Nephron (organoid): ENCODE data around the gene ANKRD44.

Experiments used
- H3K27ac Mint-ChIP-seq, 3 experiments: 2 replicates each; pipeline ENCODE4 v1.8.0; 2020; ENCODE audit warnings: mixed read lengths in 3 of 3, mild to moderate bottlenecking in 2 of 3, moderate library complexity in 1 of 3
- H3K27me3 Mint-ChIP-seq: 2 replicates; pipeline ENCODE4 v1.8.0; 2021; ENCODE audit warnings: low read depth, mild to moderate bottlenecking, moderate library complexity, mixed read lengths
- H3K36me3 Mint-ChIP-seq: 2 replicates; pipeline ENCODE4 v1.8.0; 2020; ENCODE audit warnings: low read depth, mixed read lengths
- H3K4me1 Mint-ChIP-seq: 2 replicates; pipeline ENCODE4 v1.8.0; 2020; ENCODE audit warnings: mixed read lengths
- H3K4me3 Mint-ChIP-seq, 3 experiments: 2 replicates each; pipeline ENCODE4 v1.8.0; 2020; ENCODE audit warnings: mild to moderate bottlenecking in 3 of 3, mixed read lengths in 3 of 3, moderate library complexity in 2 of 3
- H3K9me3 Mint-ChIP-seq: 2 replicates; pipeline ENCODE4 v1.8.0; 2020; ENCODE audit warnings: mixed read lengths
- CTCF ChIP-seq, 3 experiments: fragments of 200-600 bp; sonication (generic); IDR thresholded peaks; one replicate each; pipeline ENCODE4 v1.5.0; 2021; ENCODE audit warnings: antibody characterized with exemption in 3 of 3; ENCODE audit not compliant: unreplicated experiment in 3 of 3

ANKRD44 gene

GRCh38 chr2:197191177-197191939 lies 119.2 kb downstream of the ANKRD44 start:
- Mint-ChIP-seq H3K4me3 (no peak overlapping the region), H3K36me3 (no peaks in the 10 kb centered on the region), H3K27me3 (no peaks in the 10 kb centered on the region), H3K4me1 (peaks cover 24% of the 10 kb centered on the region), H3K9me3 (no peaks in the 10 kb centered on the region), H3K27ac (no peak overlapping the region)
- TF ChIP-seq CTCF (IDR thresholded peaks at IDR 0.05; ENCODE audit: unreplicated experiment in 3 of 3) = peak; percentile 69 to 86 (median 71)

GRCh38 chr2:197190100-197190432 lies 120.5 kb downstream of the ANKRD44 start:
- H3K4me1 Mint-ChIP-seq = peaks cover 18% of the 10 kb centered on the region
- no peak overlapping the region for H3K27ac Mint-ChIP-seq
- no peaks in the 10 kb centered on the region for H3K9me3 Mint-ChIP-seq
- H3K27me3 Mint-ChIP-seq = no peaks in the 10 kb centered on the region
- H3K36me3 Mint-ChIP-seq = no peaks in the 10 kb centered on the region
- no peak for TF ChIP-seq CTCF (IDR thresholded peaks at IDR 0.05; ENCODE audit: unreplicated experiment in 3 of 3)
- no peak overlapping the region for H3K4me3 Mint-ChIP-seq

DNA sequence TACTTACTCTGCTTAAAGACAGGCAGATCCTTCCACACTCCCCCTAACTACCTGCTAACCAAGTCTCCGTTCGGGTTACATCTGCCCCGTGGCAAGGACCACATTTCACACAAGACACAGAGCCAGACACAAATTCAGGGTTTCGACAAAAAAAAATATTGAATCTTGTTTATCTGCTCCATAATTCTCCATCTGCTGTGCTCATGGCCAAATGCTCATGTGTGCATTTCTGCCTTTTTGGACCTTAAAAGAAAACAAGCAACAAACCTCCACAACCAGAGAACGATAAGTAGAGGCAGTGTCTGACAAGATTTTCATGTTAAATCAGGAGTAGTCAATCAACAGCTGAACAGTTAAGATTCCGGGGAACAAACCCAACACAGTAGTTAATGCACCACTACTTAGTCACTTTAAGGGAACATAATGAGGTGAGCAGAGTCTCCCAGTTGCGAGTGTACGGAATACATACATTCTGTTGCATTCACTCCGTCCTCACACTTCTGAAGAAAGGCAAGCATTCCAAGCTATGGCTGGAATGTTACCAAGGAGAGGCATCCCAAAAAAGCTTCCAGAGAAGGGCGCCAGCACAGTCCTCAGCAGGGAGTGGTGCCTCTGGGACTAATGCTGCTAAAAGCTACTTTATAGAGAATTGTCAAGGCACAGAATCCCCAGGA lies 121.0 kb downstream of the ANKRD44 start:
- TF ChIP-seq CTCF (IDR thresholded peaks at IDR 0.05; ENCODE audit: unreplicated experiment in 3 of 3) = no peak
- no peak overlapping the region for H3K4me3 Mint-ChIP-seq
- H3K27me3 Mint-ChIP-seq = no peaks in the 10 kb centered on the region
- no peaks in the 10 kb centered on the region for H3K36me3 Mint-ChIP-seq
- H3K9me3 Mint-ChIP-seq = no peaks in the 10 kb centered on the region
- no peak overlapping the region for H3K27ac Mint-ChIP-seq
- peaks cover 17% of the 10 kb centered on the region for H3K4me1 Mint-ChIP-seq

- no peak for TF ChIP-seq CTCF (IDR thresholded peaks at IDR 0.05; ENCODE audit: unreplicated experiment in 3 of 3)
- H3K4me1 Mint-ChIP-seq = peaks cover 18% of the 10 kb centered on the region
- no peaks in the 10 kb centered on the region for H3K36me3 Mint-ChIP-seq
- no peaks in the 10 kb centered on the region for H3K9me3 Mint-ChIP-seq
- H3K27ac Mint-ChIP-seq = peak overlapping the region in 1 of 3 experiments; percentile 11
- H3K4me3 Mint-ChIP-seq = no peak overlapping the region
- no peaks in the 10 kb centered on the region for H3K27me3 Mint-ChIP-seq
Measured at GRCh38 chr2:197185676-197186075, 124.9 kb downstream of the ANKRD44 start.

- Mint-ChIP-seq H3K4me1 (peaks cover 23% of the 10 kb centered on the region), H3K4me3 (no peak overlapping the region), H3K9me3 (no peaks in the 10 kb centered on the region), H3K36me3 (no peaks in the 10 kb centered on the region), H3K27me3 (no peaks in the 10 kb centered on the region), H3K27ac (peak overlapping the region in 1 of 3 experiments; percentile 11)
- no peak for TF ChIP-seq CTCF (IDR thresholded peaks at IDR 0.05; ENCODE audit: unreplicated experiment in 3 of 3)
Measured at GRCh38 chr2:197184959-197185586, 125.5 kb downstream of the ANKRD44 start.
